Right lung (tissue), 5 donors: Measurements from ENCODE around the gene IKZF3. TPM values are rescaled to one million over a fixed set of nuclear protein-coding genes. Genes with fewer than 3 reads are reported as not detected.
"Not testable (repeated sequence)": the region's sequence is repeated elsewhere in the genome, so short reads cannot be mapped to it uniquely, and the experiment has no call there.

Source experiments
- DNase-seq, 2 donors: peaks; one replicate each; pipeline ENCODE4 v3.0.0-alpha.2; 2013
- polyA plus RNA-seq, 5 donors: library from polyadenylated mRNA; unstranded; fragments of 120-200 nt; gene quantifications; one replicate each; pipeline versions ENCODE4 v1.2.1 to v1.2.3, GENCODE V29; 2013; ENCODE audit warnings: inconsistent platforms in 1 of 5, low replicate concordance in 1 of 5; ENCODE audit not compliant: insufficient read length in 5 of 5, insufficient read depth in 1 of 5

IKZF3 gene
- polyA plus RNA-seq, 5 donors, result 1.1 to 1.8 (median 1.3) TPM

GRCh38 chr17:39756380-39757079 lies 107.6 kb downstream of the IKZF3 start:
- DNase-seq, result no peak

GRCh38 chr17:39755554-39756379 lies 108.3 kb downstream of the IKZF3 start:
- DNase-seq, result no peak

GRCh38 chr17:39754958-39755553 lies 109.1 kb downstream of the IKZF3 start:
- DNase-seq, result no peak

- DNase-seq, result peak; percentile 93 to 94
Measured at GRCh38 chr17:39754161-39754957, 109.8 kb downstream of the IKZF3 start.

GRCh38 chr17:39753514-39754160 lies 110.5 kb downstream of the IKZF3 start:
- peak in 1 of 2 donors; percentile 50 for DNase-seq

- no peak for DNase-seq
Measured at GRCh38 chr17:39752241-39752881, 111.8 kb downstream of the IKZF3 start.

- DNase-seq, result no peak
Measured at GRCh38 chr17:39751637-39752036, 112.5 kb downstream of the IKZF3 start.

- no peak for DNase-seq
Measured at GRCh38 chr17:39751016-39751543, 113.0 kb downstream of the IKZF3 start.

- DNase-seq, result no peak
Measured at GRCh38 chr17:39750131-39751015, 113.7 kb downstream of the IKZF3 start.

GRCh38 chr17:39748444-39749034 lies 115.6 kb downstream of the IKZF3 start:
- not testable (repeated sequence) for DNase-seq

- no peak for DNase-seq
Measured at GRCh38 chr17:39747745-39748144, 116.4 kb downstream of the IKZF3 start.

- no peak for DNase-seq
Measured at GRCh38 chr17:39746145-39746461, 118.0 kb downstream of the IKZF3 start.

GRCh38 chr17:39745335-39746144 lies 118.6 kb downstream of the IKZF3 start:
- DNase-seq, result no peak

GRCh38 chr17:39744836-39745215 lies 119.3 kb downstream of the IKZF3 start:
- no peak for DNase-seq

GRCh38 chr17:39744075-39744835 lies 119.9 kb downstream of the IKZF3 start:
- no peak for DNase-seq

- DNase-seq, result no peak
Measured at GRCh38 chr17:39742856-39743436, 121.2 kb downstream of the IKZF3 start.
